HEK293 (cell line): ENCODE measurements around the gene BIRC7.

ENCODE experiments used
- PRDM10 ChIP-seq: fragments of 450-650 bp; formaldehyde crosslinking; IDR thresholded peaks from 2 replicates; pipeline ENCODE4 v1.5.1; 2016; ENCODE audit warnings: missing biosample characterization, missing genetic modification characterization
- PRDM2 ChIP-seq: fragments of 450-650 bp; formaldehyde crosslinking; IDR thresholded peaks from 2 replicates; pipeline ENCODE4 v1.5.1; 2016; ENCODE audit warnings: missing biosample characterization, missing genetic modification characterization, borderline replicate concordance
- SP2 ChIP-seq: fragments of 450-650 bp; formaldehyde crosslinking; IDR thresholded peaks from 2 replicates; pipeline ENCODE4 v1.5.1; 2016; ENCODE audit warnings: missing biosample characterization, missing genetic modification characterization
- ZNF341 ChIP-seq: fragments of 450-650 bp; formaldehyde crosslinking; IDR thresholded peaks from 2 replicates; pipeline ENCODE4; 2016; ENCODE audit warnings: low read depth, missing biosample characterization, missing genetic modification characterization
- ZNF362 ChIP-seq: fragments of 450-650 bp; formaldehyde crosslinking; IDR thresholded peaks from 2 replicates; pipeline ENCODE4 v1.5.1; 2016; ENCODE audit warnings: missing biosample characterization, missing genetic modification characterization
- ZNF48 ChIP-seq: fragments of 450-650 bp; formaldehyde crosslinking; IDR thresholded peaks from 2 replicates; pipeline ENCODE4 v1.5.1; 2016; ENCODE audit warnings: missing biosample characterization, missing genetic modification characterization
- ZNF561 ChIP-seq: fragments of 450-650 bp; IDR thresholded peaks from 2 replicates; pipeline ENCODE4 v1.5.1; 2018; ENCODE audit warnings: missing biosample characterization, missing genetic modification characterization, borderline replicate concordance
- TF ChIP-seq, protein P1 (sequence below): fragments of 450-650 bp; formaldehyde crosslinking; IDR thresholded peaks from 2 replicates; pipeline ENCODE4 v1.5.1; 2016; ENCODE audit warnings: missing biosample characterization, missing genetic modification characterization
- TF ChIP-seq, protein P2 (sequence below): fragments of 450-650 bp; formaldehyde crosslinking; IDR thresholded peaks from 2 replicates; pipeline ENCODE4 v1.5.1; 2017; ENCODE audit warnings: missing biosample characterization, missing genetic modification characterization

The BIRC7 gene

GRCh38 chr20:63215101-63216040 is 20.3 kb upstream of the BIRC7 start (continued):
- TF ChIP-seq PRDM2 (tag by site-specific recombination), result no peak
- peak; percentile 8; the same call in 1 of the 2 replicates for TF ChIP-seq SP2 (tag by site-specific recombination)
- TF ChIP-seq, protein P1, sequence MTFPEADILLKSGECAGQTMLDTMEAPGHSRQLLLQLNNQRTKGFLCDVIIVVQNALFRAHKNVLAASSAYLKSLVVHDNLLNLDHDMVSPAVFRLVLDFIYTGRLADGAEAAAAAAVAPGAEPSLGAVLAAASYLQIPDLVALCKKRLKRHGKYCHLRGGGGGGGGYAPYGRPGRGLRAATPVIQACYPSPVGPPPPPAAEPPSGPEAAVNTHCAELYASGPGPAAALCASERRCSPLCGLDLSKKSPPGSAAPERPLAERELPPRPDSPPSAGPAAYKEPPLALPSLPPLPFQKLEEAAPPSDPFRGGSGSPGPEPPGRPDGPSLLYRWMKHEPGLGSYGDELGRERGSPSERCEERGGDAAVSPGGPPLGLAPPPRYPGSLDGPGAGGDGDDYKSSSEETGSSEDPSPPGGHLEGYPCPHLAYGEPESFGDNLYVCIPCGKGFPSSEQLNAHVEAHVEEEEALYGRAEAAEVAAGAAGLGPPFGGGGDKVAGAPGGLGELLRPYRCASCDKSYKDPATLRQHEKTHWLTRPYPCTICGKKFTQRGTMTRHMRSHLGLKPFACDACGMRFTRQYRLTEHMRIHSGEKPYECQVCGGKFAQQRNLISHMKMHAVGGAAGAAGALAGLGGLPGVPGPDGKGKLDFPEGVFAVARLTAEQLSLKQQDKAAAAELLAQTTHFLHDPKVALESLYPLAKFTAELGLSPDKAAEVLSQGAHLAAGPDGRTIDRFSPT (tag by site-specific recombination), result no peak
- TF ChIP-seq, protein P2, sequence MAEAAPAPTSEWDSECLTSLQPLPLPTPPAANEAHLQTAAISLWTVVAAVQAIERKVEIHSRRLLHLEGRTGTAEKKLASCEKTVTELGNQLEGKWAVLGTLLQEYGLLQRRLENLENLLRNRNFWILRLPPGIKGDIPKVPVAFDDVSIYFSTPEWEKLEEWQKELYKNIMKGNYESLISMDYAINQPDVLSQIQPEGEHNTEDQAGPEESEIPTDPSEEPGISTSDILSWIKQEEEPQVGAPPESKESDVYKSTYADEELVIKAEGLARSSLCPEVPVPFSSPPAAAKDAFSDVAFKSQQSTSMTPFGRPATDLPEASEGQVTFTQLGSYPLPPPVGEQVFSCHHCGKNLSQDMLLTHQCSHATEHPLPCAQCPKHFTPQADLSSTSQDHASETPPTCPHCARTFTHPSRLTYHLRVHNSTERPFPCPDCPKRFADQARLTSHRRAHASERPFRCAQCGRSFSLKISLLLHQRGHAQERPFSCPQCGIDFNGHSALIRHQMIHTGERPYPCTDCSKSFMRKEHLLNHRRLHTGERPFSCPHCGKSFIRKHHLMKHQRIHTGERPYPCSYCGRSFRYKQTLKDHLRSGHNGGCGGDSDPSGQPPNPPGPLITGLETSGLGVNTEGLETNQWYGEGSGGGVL (tag by site-specific recombination), result no peak
- no peak for TF ChIP-seq ZNF48 (tag by site-specific recombination)
- TF ChIP-seq ZNF561 (tag by site-specific recombination), result 0 out of 2 replicates have a peak, but pooled peaks have one; percentile 31
- TF ChIP-seq PRDM10 (tag by site-specific recombination), result peak; percentile 64
- TF ChIP-seq ZNF362 (tag by site-specific recombination), result no peak
- TF ChIP-seq ZNF341, result peak; percentile 15; the same call in 1 of the 2 replicates
- TF ChIP-seq, all 188 proteins: peak for 14
